DMS 273 treated with DMSO at 0.1 percent for 48 hours (cell line): ENCODE results near the gene MPRIP.

ENCODE experiments used
- DNase-seq: peaks from one replicate; lab custom pipeline; 2025; lab: John Stamatoyannopoulos, UW

MPRIP gene

DNA sequence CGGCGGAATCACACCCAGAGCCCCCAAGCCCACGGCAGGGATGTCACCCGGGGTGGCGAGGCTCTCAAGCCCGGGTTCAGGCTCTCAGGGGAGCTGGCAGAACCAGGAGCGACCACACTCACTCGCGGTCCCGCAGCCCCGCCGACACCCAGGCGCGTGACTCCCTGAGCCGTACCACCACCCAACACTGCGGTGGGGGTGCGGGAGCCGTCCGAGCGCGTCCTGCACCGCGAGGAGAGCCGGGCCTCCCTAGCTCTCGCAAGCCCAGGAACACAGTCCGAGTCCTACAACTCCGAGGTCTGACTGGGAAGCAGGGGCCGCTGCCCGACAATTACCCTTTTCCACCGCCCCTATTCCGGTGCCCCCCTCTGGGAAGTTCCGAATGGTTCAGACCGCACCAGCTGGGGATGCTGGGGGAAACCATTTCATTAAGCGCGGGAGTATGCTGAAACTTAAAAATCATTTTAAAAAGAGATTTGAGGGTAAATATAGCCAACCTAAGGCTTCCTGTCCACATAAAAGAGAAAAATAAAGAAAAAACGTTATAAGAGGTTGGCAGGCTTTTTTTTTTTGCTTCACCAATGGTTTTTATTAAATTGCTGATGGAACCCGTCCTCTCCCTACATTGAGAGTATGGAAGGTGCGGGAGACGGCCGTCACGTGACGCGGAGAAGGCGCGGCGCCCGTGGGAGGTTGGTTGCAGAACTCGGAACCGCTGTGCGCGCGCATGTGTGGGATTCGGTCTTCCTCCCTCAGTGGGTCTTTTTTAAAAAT, 195.0 kb downstream of the MPRIP start, which contains the start of gene FLCN:
Gene FLCN (minus strand): TSS at position 143 of the 774 bp plus-strand sequence. CDS start 9,031 bp downstream, outside the sequence.
- DNase-seq: peak; percentile 78

DNA sequence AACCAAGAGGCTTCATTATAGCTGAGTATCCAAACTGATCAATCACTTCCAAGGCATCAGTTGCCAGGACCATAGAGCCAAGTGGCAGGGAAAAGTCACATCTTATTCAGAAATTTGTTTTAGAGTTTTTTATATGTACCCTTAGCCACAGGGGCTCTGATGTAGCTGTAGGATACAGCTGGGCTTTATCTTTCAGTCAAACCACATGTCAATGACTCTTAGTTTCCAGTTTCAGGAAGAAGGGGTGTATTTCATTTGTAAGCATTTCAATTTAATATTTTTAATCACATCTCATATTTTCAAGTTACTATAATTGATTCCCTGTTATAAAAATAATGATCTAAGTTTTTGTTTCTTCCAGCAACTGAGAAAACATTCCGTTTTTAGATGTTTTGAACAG, 197.6 kb downstream of the MPRIP start:
- DNase-seq: no peak

DNA sequence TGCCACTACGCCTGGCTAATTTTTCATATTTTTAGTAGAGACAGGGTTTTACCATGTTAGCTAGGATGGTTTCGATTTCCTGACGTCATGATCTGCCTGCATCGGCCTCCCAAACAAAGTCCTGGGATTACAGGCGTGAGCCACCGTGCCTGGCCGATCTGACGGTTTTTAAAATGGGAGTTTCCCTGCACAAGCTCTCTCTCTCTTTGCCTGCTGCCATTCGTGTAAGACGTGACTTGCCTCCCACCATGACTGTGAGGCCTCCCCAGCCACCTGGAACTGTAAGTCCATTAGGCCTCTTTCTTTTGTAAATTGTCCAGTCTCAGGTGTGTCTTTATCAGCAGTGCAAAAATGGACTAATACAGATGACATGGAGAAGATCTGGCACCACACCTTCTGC, 199.4 kb downstream of the MPRIP start:
- no peak for DNase-seq

DNA sequence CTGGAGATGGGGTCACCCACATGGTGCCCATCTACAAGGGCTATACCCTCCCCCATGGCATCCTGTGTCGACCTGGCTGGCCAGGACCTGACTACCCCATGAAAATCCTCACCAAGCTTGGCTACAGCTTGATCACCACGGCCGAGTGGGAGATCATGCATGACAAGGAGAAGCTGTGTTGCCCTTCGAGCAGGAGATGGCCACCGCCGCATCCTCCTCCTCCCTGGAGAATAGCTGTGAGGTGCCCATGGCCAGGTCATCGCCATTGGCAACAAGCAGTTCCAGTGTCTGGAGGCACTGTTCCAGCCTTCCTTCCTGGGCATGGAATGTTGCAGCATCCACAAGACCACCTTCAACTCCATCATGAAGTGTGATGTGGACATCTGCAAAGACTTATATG, 200.0 kb downstream of the MPRIP start:
- no peak for DNase-seq
